Stimulated activated CD4-positive, alpha-beta T cell treated with anti-CD3 and anti-CD28 coated beads, Interleukin-4, amount 100 ng/mL, for 1 hour (primary cell): ENCODE data around the gene PANX2.
A peak's percentile ranks its signal among the peaks of the same experiment; 100 is the strongest.
"Not testable (repeated sequence)": the region's sequence is repeated elsewhere in the genome, so short reads cannot be mapped to it uniquely, and the experiment has no call there.

ENCODE experiments used
- DNase-seq: peaks from one replicate; pipeline ENCODE4 v3.0.0-alpha.2; 2020

Gene PANX2

GRCh38 chr22:50148991-50149721 lies 21.4 kb upstream of the PANX2 start:
- peak; percentile 75 for DNase-seq

DNA sequence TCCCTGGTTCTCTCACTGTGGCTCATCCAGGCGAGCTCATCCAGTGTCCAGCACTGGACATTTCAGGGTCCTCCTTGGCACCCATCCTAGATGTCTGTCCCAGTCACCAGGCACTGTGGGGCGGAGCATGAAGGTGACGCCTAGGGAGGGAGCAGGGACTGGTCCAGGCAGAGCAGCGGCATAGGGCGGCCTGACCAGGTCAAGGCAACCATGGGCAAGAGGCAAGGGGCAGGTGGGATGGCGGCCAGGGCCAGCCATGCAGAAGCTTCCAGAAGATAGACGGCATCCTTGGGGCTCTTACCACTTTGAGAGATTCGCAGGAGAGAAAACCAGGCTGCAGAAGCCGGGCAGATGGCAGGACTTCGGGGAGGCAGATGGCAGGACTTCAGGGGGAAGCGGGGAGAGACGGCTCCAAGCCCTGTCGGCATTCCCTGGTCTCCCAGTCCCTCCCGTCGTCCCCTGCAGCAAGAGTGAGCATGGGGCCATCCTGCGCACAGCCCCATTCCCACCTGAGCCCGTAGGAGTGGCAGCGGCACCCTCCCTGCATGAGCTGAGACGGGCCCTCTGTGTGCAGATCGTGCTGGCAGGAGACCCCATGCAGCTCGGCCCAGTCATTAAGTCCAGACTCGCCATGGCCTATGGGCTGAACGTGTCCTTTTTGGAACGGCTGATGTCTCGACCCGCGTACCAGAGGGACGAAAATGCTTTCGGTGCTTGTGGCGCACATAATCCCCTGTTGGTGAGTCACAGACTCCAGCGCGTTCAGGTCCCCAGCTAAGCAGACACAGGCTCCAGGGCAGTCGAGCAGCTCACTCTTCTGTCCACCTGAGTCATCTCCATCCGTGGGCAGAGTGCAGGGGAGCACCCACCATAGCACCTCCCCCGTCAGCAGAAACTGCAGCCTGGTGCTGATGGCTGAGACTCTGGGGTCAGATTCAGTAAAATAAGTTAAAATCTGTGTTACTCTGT lies 20.1 kb upstream of the PANX2 start:
- no peak for DNase-seq

- DNase-seq: no peak
Observed at GRCh38 chr22:50151571-50152537, 18.7 kb upstream of the PANX2 start.

- DNase-seq: no peak
Observed at GRCh38 chr22:50153056-50153755, 17.3 kb upstream of the PANX2 start.

DNA sequence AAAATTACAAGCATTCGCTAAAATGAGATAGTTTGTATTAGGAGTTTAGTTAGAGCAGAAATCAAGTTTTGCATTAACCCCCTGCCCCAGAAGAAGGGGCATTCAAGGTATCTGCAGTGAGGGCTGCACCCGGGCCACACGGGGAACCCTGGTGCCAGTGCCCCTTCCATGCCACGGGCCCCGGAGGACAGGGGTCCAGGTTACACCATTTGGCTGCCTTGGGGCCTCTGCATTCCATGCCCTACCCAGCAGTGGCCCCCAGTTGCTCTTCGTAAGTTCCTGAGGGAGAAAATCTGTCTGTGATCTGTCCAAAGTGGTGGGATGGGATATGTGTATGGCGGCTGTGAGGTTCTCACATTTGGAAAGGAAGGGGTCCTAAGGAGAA lies 16.8 kb upstream of the PANX2 start:
- no peak for DNase-seq

- DNase-seq: no peak
Observed at GRCh38 chr22:50157709-50158375, 12.7 kb upstream of the PANX2 start.

DNA sequence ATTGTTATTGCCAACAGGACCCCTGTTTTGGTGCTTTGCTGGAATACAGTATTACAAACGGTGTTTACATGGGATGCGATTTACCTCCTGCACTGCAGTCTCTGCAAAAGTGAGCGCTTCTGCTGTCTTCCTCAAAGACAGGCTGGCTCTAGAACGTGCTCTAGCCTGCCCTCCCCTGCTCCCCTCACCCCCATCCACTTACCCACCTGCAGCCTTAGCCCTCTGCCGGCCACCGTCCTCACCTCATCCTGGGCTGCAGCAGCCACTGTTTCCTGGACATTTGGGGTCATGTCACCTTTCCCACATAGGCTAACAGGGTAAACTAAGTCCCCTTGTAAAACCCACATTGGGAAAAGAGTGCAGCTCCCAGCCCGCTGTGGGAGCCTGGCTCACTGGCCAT lies 9.6 kb upstream of the PANX2 start:
- DNase-seq: no peak

DNA sequence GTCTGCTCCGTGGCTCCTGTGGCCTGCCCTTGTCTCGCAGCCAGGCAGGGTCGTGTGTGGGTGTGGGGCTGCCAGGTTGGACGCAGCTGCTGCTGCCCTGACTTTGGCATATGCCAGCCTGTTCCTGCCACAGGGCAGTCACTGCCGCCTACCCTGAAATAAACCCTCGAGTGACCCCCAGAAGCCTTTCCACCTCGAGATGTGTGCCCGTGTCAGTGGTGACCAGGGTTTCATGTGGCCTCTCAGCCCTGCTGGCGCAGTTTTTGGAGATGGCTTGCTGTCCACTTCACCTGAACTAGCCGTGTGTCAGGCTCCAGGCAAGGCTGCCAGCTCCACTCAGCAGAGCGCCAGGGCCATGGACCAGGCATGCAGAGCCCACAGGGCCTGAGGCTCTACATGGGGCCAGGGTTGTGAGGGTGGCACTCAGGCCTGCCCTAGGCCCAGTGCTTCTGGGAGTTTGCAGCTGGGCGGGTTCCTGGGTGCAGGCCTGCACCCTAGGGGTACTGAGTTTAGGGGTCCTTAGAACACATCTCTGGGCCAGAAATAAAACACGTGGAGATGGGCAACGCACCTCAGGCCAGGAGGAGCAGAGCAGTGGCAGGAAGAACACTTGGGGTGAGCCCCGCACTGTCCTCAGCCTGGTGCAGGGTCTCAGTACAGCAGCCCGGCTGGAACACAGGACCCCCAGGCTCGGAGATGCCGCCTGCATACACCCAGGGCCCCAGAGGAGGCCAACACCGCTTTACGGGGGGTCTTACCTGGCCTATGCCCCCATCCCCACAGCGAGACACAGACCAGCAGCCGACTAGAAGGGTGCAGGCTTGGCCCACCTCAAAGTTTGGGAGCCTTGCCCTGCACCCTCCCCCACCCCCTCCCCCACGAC lies 8.8 kb upstream of the PANX2 start:
- no peak for DNase-seq

GRCh38 chr22:50162391-50162956 lies 8.1 kb upstream of the PANX2 start:
- no peak for DNase-seq

DNA sequence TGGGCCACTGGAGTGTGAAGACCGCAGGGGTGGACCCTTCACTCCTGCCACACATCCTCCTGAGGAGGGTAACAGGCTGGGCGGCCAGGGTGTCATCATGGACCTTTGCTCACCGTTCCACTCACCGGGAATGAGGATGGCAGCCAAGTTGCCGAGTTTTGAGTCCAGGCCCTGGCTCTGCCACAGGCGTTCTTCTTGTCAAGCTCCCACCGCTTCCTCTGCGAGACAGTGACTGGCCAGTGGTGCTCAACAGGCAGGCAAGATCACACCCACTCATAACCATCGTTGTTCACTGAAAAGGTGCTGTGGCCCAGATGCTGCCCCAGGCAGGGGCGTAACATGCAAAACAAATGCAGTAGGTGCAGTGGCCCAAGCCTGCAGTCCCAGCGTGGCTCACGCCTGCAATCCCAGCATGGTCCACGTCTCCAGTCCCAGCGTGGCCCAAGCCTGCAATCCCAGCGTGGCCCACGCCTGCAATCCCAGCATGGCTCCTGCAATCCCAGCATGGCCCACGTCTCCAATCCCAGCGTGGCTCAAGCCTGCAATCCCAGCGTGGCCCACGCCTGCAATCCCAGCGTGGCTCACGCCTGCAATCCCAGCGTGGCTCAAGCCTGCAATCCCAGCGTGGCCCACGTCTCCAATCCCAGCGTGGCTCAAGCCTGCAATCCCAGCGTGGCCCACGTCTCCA lies 5.0 kb upstream of the PANX2 start:
- no peak for DNase-seq

DNA sequence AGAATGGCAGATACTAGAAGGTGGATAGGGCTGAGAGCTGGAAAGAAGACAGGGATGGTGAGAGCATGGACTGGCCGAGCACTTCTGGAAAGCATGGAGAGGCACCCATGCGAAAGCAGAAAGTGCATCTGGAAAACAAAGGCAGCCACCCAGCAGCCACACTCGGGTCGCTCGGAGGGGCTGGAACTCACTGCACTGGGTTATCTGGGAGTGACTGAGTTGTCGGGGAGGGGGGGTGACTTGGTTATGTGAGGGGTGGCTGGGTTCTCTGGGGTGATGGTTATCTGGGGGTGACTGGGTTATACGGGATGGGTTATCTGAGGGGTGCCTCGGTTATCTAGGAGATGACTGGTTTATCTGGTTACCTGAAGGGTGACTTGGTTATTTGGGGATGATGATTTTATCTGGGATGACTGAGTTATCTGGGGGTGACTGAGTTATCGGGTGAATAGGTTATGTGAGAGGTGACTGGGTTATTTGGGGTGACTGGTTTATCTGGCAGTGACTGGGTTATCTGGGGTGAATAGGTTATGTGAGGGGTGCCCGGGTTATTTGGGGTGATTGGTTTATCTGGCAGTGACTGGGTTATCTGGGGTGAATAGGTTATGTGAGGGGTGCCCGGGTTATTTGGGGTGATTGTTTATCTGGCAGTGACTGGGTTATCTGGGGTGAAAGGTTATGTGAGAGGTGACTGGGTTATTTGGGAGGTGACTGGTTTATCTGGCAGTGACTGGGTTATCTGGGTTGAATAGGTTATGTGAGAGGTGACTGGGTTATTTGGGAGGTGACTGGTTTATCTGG lies 2.6 kb upstream of the PANX2 start:
- no peak for DNase-seq

GRCh38 chr22:50168490-50169180 lies 1.9 kb upstream of the PANX2 start:
- DNase-seq: not testable (repeated sequence)

- DNase-seq: no peak
Observed at GRCh38 chr22:50169181-50169759, 1.3 kb upstream of the PANX2 start.

- DNase-seq: peak; percentile 70
Observed at GRCh38 chr22:50169774-50170341, 673 bp upstream of the PANX2 start.

GRCh38 chr22:50171319-50171964 lies 911 bp downstream of the PANX2 start:
- no peak for DNase-seq

DNA sequence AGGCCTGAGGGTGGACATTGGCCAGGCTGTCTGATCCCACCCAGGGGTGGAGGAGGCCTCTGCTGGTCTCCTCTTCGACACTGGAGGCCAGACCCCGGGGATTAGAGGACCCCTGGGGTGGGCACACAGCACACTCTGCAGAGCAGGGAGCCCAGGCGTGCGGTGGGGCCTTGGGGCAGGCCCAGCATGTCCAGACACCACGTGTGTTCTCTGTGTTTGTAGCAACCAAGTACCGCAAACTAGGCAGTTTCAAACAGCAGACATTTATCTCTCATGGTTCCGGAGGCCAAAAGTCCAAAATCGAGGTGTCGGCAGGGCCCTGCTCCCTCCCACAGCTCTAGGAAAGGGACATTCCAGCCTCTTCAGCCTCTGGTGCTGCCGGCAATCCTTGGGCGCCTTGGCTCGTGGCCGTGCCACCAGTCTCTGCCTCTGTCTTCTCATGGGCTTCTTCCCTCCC lies 1.5 kb downstream of the PANX2 start:
- no peak for DNase-seq
